ENCODE measurements around the gene PCIF1. TPM values are rescaled to one million over a fixed set of nuclear protein-coding genes. Genes with fewer than 3 reads are reported as not detected.
"Not testable (repeated sequence)": the region's sequence is repeated elsewhere in the genome, so short reads cannot be mapped to it uniquely, and the experiment has no call there.

The PCIF1 gene
- total RNA-seq, 1 donor from 2014 or later: 26.2 TPM

GRCh38 chr20:45901332-45901731, 33.2 kb upstream of the PCIF1 start:
- DNase-seq; intact Hi-C loops (cut with micrococcal nuclease); ATAC-seq: not testable (repeated sequence)

GRCh38 chr20:45902199-45902701, 32.2 kb upstream of the PCIF1 start:
- DNase-seq: no peak
- intact Hi-C loops (cut with micrococcal nuclease): no loop called here
- ATAC-seq: no peak

- intact Hi-C loops (cut with micrococcal nuclease): no loop called here
- ATAC-seq: no peak
- no peak for DNase-seq
Measured at GRCh38 chr20:45904583-45905504, 29.6 kb upstream of the PCIF1 start.

GRCh38 chr20:45905505-45906079, 28.9 kb upstream of the PCIF1 start:
- DNase-seq (no peak), ATAC-seq (no peak)
- intact Hi-C loops (cut with micrococcal nuclease): no loop called here

- intact Hi-C loops (cut with micrococcal nuclease): no loop called here
- DNase-seq (no peak), ATAC-seq (no peak)
Measured at GRCh38 chr20:45907219-45907948, 27.1 kb upstream of the PCIF1 start.

GRCh38 chr20:45908084-45908483, 26.4 kb upstream of the PCIF1 start:
- no peak for DNase-seq

GRCh38 chr20:45909336-45909808, 25.1 kb upstream of the PCIF1 start:
- ATAC-seq (no peak), DNase-seq (no peak)
- intact Hi-C loops (cut with micrococcal nuclease): no loop called here

More at GRCh38 chr20:45908084-45908483, 26.4 kb upstream of the PCIF1 start:
- no peak for ATAC-seq
- intact Hi-C loops (cut with micrococcal nuclease): no loop called here

GRCh38 chr20:45909817-45910669, 24.4 kb upstream of the PCIF1 start:
- intact Hi-C loops (cut with micrococcal nuclease): no loop called here

GRCh38 chr20:45910670-45911485, 23.6 kb upstream of the PCIF1 start:
- intact Hi-C loops (cut with micrococcal nuclease): no loop called here

More at GRCh38 chr20:45909817-45910669, 24.4 kb upstream of the PCIF1 start:
- ATAC-seq (no peak), DNase-seq (no peak)

GRCh38 chr20:45911486-45912343, 22.8 kb upstream of the PCIF1 start, which contains the start of gene PLTP:
Gene PLTP (minus strand): TSS chr20:45912155. CDS start chr20:45911452, 703 bp downstream.
- ATAC-seq: peak; percentile 79
- intact Hi-C loops (cut with micrococcal nuclease): no loop called here
- DNase-seq: peak; percentile 88

More at GRCh38 chr20:45910670-45911485, 23.6 kb upstream of the PCIF1 start:
- peak; percentile 85 for ATAC-seq
- DNase-seq: peak; percentile 96

- intact Hi-C loops (cut with micrococcal nuclease): no loop called here
- no peak for DNase-seq
- no peak for ATAC-seq
Measured at GRCh38 chr20:45912344-45912682, 22.2 kb upstream of the PCIF1 start.

GRCh38 chr20:45913116-45913515, 21.4 kb upstream of the PCIF1 start:
- ATAC-seq: no peak
- no peak for DNase-seq
- intact Hi-C loops (cut with micrococcal nuclease): no loop called here

GRCh38 chr20:45917790-45918141, 16.7 kb upstream of the PCIF1 start:
- intact Hi-C loops (cut with micrococcal nuclease): no loop called here
- peak; percentile 26 for ATAC-seq
- DNase-seq: peak; percentile 64

- DNase-seq: no peak
- peak; percentile 54 for ATAC-seq
- intact Hi-C loops (cut with micrococcal nuclease): no loop called here
Measured at GRCh38 chr20:45918182-45918737, 16.2 kb upstream of the PCIF1 start.

- intact Hi-C loops (cut with micrococcal nuclease): no loop called here
- DNase-seq: peak; percentile 34
Measured at GRCh38 chr20:45918779-45919537, 15.5 kb upstream of the PCIF1 start.

More at GRCh38 chr20:45918779-45919537, 15.5 kb upstream of the PCIF1 start:
- ATAC-seq: peak; percentile 4

Data from left ventricle myocardium superior (tissue), 1 donor.